GM19239 (cell line): Measurements from ENCODE around the gene TICRR.

Experiments
- DNase-seq: peaks from one replicate; pipeline ENCODE4 v3.0.0; 2011; ENCODE audit warnings: low spot score; ENCODE audit not compliant: insufficient read length
- FAIRE-seq: peaks from 2 replicates; lab custom pipeline; 2011; peaks lifted over from hg19 to GRCh38; lab: Jason Lieb, UNC

TICRR gene

GRCh38 chr15:89625716-89626115, 50.4 kb downstream of the TICRR start:
- DNase-seq (no peak), FAIRE-seq (no peak)

GRCh38 chr15:89627256-89627970, 52.1 kb downstream of the TICRR start:
- FAIRE-seq, result no peak
- DNase-seq, result no peak

GRCh38 chr15:89628301-89628700, 53.0 kb downstream of the TICRR start:
- DNase-seq, result no peak

GRCh38 chr15:89628806-89629715, 53.8 kb downstream of the TICRR start:
- FAIRE-seq (no peak), DNase-seq (no peak)

More at GRCh38 chr15:89628301-89628700, 53.0 kb downstream of the TICRR start:
- FAIRE-seq, result no peak

- no peak for FAIRE-seq
- DNase-seq, result no peak
These were observed 54.6 kb downstream of the TICRR start for GRCh38 chr15:89629829-89630228.

GRCh38 chr15:89630260-89630659, 55.0 kb downstream of the TICRR start:
- FAIRE-seq, result no peak
- DNase-seq, result no peak

- FAIRE-seq, result no peak
- no peak for DNase-seq
These were observed 56.0 kb downstream of the TICRR start for GRCh38 chr15:89630974-89631901.

- FAIRE-seq (no peak), DNase-seq (no peak)
These were observed 56.6 kb downstream of the TICRR start for GRCh38 chr15:89631902-89632264.

- DNase-seq, result no peak
- no peak for FAIRE-seq
These were observed 57.5 kb downstream of the TICRR start for GRCh38 chr15:89632563-89633430.

GRCh38 chr15:89633585-89633984, 58.3 kb downstream of the TICRR start:
- FAIRE-seq (no peak), DNase-seq (no peak)

GRCh38 chr15:89640245-89640644, 65.0 kb downstream of the TICRR start:
- DNase-seq (no peak), FAIRE-seq (no peak)

- FAIRE-seq (no peak), DNase-seq (no peak)
These were observed 65.8 kb downstream of the TICRR start for GRCh38 chr15:89641053-89641452.

- FAIRE-seq (no peak), DNase-seq (no peak)
These were observed 66.8 kb downstream of the TICRR start for GRCh38 chr15:89642106-89642505.

GRCh38 chr15:89645680-89646079, 70.4 kb downstream of the TICRR start:
- DNase-seq, result no peak
- FAIRE-seq, result no peak

GRCh38 chr15:89646416-89647141, 71.3 kb downstream of the TICRR start:
- DNase-seq, result no peak
- no peak for FAIRE-seq

GRCh38 chr15:89647191-89647851, 72.1 kb downstream of the TICRR start:
- peak; percentile 78 for FAIRE-seq
- DNase-seq, result peak; percentile 90

- no peak for FAIRE-seq
- no peak for DNase-seq
These were observed 73.1 kb downstream of the TICRR start for GRCh38 chr15:89648106-89649012.
